Activated naive CD8-positive, alpha-beta T cell treated with anti-CD3 and anti-CD28 coated beads, Interleukin-2, amount 50 U/mL, for 24 hours (primary cell): ENCODE measurements around the gene GGN.
"Not testable (repeated sequence)": the region's sequence is repeated elsewhere in the genome, so short reads cannot be mapped to it uniquely, and the experiment has no call there.

ENCODE experiments used
- ATAC-seq: fragments of 150-1000 bp; cut with Tn5 transposase; one replicate; pipeline ENCODE4 v1.10.0; 2021
- DNase-seq: peaks from one replicate; pipeline ENCODE4 v3.0.0; 2021
- H3K27ac Mint-ChIP-seq: one replicate; pipeline ENCODE4 v1.8.0; 2021; ENCODE audit warnings: mild to moderate bottlenecking, mixed read lengths
- H3K27me3 Mint-ChIP-seq: one replicate; pipeline ENCODE4 v1.8.0; 2021; ENCODE audit warnings: mixed read lengths
- H3K36me3 Mint-ChIP-seq: one replicate; pipeline ENCODE4 v1.8.0; 2021; ENCODE audit warnings: low read depth, mixed read lengths
- H3K4me1 Mint-ChIP-seq: one replicate; pipeline ENCODE4 v1.8.0; 2021; ENCODE audit warnings: mixed read lengths
- H3K4me3 Mint-ChIP-seq: one replicate; pipeline ENCODE4 v1.8.0; 2021; ENCODE audit warnings: mild to moderate bottlenecking, moderate library complexity, mixed read lengths
- H3K9me3 Mint-ChIP-seq: one replicate; pipeline ENCODE4 v1.8.0; 2021; ENCODE audit warnings: mixed read lengths

The GGN gene

DNA sequence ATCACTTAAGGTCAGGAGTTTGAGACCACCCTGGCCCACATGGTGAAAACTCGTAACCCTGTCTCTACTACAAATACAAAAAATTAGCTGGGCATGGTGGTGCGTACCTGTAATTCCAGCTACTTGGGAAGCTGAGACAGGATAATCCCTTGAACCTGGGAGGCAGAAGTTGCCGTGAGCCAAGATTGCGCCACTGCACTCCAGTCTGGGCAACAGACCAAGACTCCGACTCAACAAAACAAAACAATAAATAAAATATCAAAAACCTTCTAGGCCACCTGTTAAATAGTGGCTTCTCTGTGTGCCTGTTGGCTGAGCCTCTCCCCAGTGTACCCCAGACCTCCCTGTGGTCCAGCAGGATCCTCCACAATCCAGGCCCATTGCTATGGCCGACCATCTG is 16.8 kb downstream of the GGN start:
- no peak overlapping the region for H3K4me3 Mint-ChIP-seq
- peaks cover 2% of the 10 kb centered on the region for H3K27me3 Mint-ChIP-seq
- peaks cover 13% of the 10 kb centered on the region for H3K36me3 Mint-ChIP-seq
- DNase-seq (no peak), ATAC-seq (no peak)
- peaks cover 16% of the 10 kb centered on the region for H3K4me1 Mint-ChIP-seq
- H3K9me3 Mint-ChIP-seq: no peaks in the 10 kb centered on the region
- no peak overlapping the region for H3K27ac Mint-ChIP-seq

DNA sequence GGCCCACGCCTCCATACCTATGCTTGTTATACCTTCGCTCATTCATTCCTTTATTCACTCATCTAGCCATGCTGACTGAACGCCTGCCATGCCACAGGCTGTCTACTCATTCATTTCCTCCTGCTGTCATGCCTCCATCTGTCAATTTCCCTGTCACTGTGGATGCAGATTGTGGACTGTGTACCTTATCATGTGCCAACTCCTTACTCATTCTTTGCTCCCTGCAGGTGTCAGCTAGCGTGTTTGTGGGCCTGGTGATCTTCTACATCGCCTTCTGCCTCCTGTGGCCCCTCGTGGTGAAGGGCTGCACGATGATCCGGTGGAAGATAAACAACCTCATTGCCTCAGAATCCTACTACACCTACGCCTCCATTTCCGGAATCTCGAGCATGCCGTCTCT is 17.5 kb downstream of the GGN start:
- no peak overlapping the region for H3K27ac Mint-ChIP-seq

DNA sequence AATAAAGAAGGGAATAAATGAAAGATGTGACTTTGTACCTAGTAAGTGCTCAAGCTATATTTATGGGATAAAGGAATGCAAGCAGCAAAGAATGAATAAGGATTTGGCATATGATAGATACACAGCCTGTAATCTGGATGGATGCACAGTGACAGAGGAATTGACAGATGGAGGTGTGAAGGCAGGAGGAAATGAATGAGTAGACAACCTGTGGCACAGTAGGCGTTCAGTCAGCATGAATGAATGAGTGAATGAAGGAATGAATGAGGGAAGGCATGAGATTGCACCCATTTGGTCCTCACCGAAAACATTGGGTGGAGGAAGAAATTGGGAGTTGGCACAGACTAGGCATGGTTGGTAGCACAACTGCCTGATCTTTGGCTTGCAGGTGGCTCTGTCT is 18.2 kb downstream of the GGN start:
- ATAC-seq (no peak), DNase-seq (no peak)
- Mint-ChIP-seq H3K4me1 (peaks cover 4% of the 10 kb centered on the region), H3K36me3 (peaks cover under 1% of the 10 kb centered on the region), H3K9me3 (no peaks in the 10 kb centered on the region), H3K27me3 (peaks cover 2% of the 10 kb centered on the region), H3K4me3 (no peak overlapping the region), H3K27ac (no peak overlapping the region)

More for the DNA sequence above, 17.5 kb downstream of the GGN start:
- ATAC-seq: no peak
- no peak overlapping the region for H3K4me3 Mint-ChIP-seq
- H3K4me1 Mint-ChIP-seq: peaks cover 9% of the 10 kb centered on the region
- no peaks in the 10 kb centered on the region for H3K9me3 Mint-ChIP-seq
- peaks cover 7% of the 10 kb centered on the region for H3K36me3 Mint-ChIP-seq
- no peak for DNase-seq
- peaks cover 2% of the 10 kb centered on the region for H3K27me3 Mint-ChIP-seq

DNA sequence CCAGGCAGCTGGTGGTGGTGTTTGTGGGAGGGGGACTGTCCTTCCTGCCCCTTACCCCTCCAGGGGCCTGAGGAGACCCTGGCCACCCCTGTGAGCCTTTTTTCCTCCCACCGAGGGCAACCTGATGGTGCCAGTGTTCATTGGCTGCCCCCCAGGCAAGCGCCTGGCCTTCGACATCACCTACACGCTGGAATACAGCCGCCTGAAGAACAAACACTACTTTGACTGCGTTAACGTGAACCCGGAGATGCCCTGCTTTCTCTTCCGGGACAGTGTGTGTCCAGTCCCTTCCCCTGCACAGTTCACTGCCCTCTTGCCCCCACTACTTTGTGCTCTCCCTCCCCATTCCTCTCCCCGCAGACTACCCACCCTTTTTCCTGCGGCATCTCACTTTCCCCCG is 20.8 kb downstream of the GGN start:
- ATAC-seq: no peak
- no peak for DNase-seq
- Mint-ChIP-seq H3K4me1 (peaks cover 6% of the 10 kb centered on the region), H3K9me3 (no peaks in the 10 kb centered on the region), H3K27me3 (peaks cover 7% of the 10 kb centered on the region), H3K36me3 (no peaks in the 10 kb centered on the region), H3K4me3 (no peak overlapping the region), H3K27ac (no peak overlapping the region)

DNA sequence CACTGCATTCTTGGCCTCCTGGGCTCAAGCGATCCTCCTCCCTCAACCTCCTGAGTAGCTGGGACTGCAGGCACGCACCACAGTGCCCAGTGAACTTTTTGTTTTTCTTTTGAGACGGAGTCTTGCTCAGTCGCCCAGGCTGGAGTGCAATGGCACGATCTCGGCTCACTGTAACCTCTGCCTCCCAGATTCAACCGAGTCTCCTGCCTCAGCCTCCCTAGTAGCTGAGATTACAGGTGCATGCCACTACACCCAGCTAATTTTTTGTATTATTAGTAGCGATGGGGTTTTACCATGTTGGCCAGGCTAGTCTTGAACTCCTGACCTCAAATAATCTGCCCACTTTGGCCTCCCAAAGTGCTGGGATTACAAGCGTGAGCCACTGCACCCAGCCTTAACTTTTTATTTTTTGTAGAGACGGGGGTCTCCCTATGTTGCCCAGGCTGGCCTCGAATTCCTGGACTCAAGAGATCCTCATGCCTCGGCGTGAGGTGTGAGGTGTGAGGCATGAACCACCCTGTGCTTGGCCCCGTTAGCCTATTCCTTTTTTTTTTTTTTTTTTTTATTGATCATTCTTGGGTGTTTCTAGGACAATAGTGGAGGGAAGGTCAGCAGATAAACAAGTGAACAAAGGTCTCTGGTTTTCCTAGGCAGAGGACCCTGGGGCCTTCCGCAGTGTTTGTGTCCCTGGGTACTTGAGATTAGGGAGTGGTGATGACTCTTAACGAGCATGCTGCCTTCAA is 24.7 kb downstream of the GGN start:
- H3K9me3 Mint-ChIP-seq, H3K27ac Mint-ChIP-seq, ATAC-seq: not testable (repeated sequence)

DNA sequence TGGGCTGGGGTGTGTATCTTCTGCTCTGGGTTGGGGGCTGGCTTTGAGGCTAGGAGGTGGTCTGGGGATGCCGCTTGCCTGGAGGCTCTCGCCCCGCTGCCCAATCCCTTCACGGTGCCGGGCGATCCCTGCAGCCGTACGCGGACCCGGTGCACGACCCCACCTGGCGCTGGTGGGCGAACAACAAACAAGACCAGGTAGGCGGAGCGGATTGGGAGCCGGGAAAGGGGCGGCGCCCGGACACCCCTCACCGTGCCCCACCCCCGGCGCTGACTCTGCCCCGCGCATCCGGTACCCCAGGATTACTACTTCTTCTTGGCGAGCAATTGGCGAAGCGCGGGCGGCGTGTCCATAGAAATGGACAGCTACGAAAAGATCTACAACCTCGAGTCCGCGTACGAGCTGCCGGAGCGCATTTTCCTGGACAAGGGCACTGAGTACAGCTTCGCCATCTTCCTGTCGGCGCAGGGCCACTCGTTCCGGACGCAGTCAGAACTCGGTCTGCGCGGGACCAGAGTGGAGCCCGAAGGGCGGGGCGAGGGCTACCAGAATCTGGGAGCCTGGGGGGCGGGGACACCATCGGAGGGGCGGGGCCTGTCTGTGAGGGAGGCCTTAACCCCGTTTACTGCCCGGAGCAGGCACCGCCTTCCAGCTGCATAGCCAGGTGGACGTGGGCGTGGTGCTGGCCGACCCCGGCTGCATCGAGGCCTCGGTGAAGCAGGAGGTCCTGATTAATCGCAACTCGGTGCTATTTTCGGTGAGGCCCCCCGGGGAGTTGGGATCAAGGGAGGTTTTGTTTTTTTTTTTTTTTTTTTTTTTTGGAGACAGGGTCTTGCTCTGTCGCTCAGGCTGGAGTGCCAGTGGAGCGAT is 25.5 kb downstream of the GGN start:
- peak overlapping the region; percentile 82 for H3K4me3 Mint-ChIP-seq
- no peaks in the 10 kb centered on the region for H3K9me3 Mint-ChIP-seq
- H3K27me3 Mint-ChIP-seq: peaks cover 30% of the 10 kb centered on the region
- H3K4me1 Mint-ChIP-seq: peaks cover 13% of the 10 kb centered on the region
- no peak overlapping the region for H3K27ac Mint-ChIP-seq
- DNase-seq (peak; percentile 83), ATAC-seq (peak; percentile 62)
- H3K36me3 Mint-ChIP-seq: no peaks in the 10 kb centered on the region

More for the DNA sequence above, 24.7 kb downstream of the GGN start:
- not testable (repeated sequence) for DNase-seq, H3K36me3 Mint-ChIP-seq
- Mint-ChIP-seq H3K4me3 (peak overlapping the region; percentile 14), H3K4me1 (peaks cover 13% of the 10 kb centered on the region), H3K27me3 (peaks cover 30% of the 10 kb centered on the region)

DNA sequence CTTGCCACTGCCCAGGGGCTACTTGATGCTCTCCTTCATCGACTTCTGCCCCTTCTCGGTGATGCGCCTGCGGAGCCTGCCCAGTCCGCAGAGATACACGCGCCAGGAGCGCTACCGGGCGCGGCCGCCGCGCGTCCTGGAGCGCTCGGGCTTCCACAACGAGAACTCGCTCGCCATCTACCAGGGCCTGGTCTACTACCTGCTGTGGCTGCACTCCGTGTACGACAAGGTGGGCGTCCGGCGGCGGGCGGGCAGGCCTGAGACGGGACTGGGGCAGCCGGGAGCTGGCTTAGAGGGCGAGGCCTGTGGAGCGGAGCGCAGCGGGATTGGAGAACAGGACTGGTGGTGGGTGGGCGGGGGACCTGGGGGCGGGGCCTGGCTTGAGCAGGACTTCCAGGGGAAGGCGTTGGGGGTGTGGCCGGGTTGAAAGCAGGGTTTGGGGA is 26.2 kb downstream of the GGN start:
- no peaks in the 10 kb centered on the region for H3K9me3 Mint-ChIP-seq
- peak overlapping the region; percentile 82 for H3K4me3 Mint-ChIP-seq
- DNase-seq: peak; percentile 72
- peaks cover 13% of the 10 kb centered on the region for H3K4me1 Mint-ChIP-seq
- H3K36me3 Mint-ChIP-seq: no peaks in the 10 kb centered on the region
- H3K27me3 Mint-ChIP-seq: peaks cover 30% of the 10 kb centered on the region
- H3K27ac Mint-ChIP-seq: no peak overlapping the region
- ATAC-seq: peak; percentile 72

DNA sequence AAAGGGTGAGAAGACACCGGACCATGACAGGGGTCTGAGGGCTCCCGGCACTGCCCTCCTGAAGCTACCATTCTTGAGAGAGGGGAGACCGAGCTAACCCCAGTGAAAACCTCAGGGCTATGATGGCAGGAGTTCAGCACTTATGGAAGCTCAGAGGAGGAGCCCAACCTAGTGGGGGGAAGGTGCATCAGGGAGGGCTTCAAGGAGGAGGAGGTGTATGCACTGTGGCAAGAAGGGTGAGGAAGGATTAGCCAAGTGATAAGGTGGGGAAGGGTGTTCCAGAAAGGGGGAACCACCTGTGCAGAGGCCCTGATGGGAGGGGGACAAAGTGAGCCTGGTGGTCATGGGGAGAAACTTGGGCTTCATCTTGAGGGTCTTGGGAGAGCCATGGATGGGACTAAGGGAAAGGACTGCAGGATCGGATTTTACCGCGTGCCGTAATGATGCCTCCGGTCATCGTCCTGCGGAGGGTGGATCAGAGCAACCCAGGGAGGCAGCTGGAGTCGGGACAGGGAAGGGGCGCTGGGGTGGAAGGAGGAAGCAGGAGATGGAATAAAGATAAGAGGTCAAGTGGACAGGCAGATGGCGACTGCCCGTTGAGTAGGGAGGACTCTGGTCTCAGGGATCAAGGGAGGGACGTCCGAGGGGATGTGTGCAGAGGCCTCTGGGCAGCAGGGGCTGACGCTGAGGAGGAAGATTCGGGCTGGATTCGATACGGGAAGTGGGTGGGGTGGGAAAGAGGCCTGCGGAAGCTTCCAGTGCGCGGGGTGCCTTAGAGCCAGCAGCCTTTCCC is 26.8 kb downstream of the GGN start:
- DNase-seq (no peak), ATAC-seq (no peak)
- H3K9me3 Mint-ChIP-seq: no peaks in the 10 kb centered on the region
- H3K27ac Mint-ChIP-seq: no peak overlapping the region
- no peaks in the 10 kb centered on the region for H3K36me3 Mint-ChIP-seq
- peak overlapping the region; percentile 36 for H3K4me3 Mint-ChIP-seq
- H3K4me1 Mint-ChIP-seq: peaks cover 13% of the 10 kb centered on the region
- H3K27me3 Mint-ChIP-seq: peaks cover 30% of the 10 kb centered on the region

DNA sequence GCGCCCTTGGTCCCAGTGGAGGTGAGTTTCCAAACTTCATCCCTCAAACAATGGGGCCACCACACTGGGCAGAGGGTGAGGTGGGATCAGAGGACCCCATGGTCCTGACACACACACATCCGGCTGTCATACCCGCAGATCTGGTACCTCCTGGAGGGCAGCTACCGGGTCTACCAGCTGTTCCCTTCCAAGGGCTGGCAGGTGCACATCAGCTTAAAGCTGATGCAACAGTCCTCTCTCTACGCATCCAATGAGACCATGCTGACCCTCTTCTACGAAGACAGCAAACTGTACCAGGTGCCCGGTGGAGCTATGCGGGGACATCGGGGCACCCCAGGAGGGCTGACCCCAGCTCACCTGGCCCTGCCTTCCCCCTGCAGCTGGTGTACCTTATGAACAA is 27.5 kb downstream of the GGN start:
- no peak for ATAC-seq
- Mint-ChIP-seq H3K36me3 (no peaks in the 10 kb centered on the region), H3K9me3 (no peaks in the 10 kb centered on the region), H3K27ac (no peak overlapping the region), H3K4me3 (no peak overlapping the region), H3K27me3 (peaks cover 30% of the 10 kb centered on the region), H3K4me1 (peaks cover 13% of the 10 kb centered on the region)
- DNase-seq: no peak

DNA sequence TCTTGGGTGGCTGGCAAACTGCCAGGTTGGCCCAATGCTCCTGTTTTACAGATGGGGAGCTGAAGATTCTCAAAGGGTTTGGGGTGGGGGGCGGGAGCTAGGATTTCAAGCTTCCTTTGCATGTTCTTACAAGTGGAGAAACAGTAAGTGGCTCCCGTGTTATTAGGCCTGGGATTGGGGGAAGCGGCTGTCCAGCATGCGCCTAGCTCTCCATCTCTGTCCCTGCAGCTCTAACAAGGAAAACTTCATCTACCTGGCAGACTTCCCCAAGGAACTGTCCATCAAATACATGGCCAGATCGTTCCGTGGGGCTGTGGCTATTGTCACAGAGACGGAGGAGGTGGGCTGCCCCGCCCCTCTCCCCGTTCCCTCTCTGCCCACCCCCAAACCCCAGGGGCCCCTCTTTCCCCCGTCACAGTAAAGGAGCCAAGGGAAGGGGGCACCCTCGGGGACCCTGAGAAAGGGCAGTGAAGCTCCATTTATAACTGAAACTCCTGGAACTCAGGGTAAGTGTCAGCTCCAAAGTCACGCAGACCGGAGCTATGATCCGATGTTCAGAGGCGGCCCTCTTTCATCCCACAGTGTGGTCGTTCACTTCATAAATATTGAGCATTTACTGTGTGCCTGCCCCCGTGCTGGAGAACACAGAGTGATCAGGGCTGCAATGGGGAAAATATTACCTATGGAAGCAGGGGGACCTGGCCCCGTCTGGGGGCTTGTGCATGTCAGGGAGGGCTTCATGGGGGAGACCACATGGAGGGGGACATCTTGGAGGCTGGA is 28.4 kb downstream of the GGN start:
- peaks cover 30% of the 10 kb centered on the region for H3K27me3 Mint-ChIP-seq
- DNase-seq (no peak), ATAC-seq (no peak)
- no peaks in the 10 kb centered on the region for H3K9me3 Mint-ChIP-seq
- H3K36me3 Mint-ChIP-seq: no peaks in the 10 kb centered on the region
- H3K4me3 Mint-ChIP-seq: no peak overlapping the region
- H3K4me1 Mint-ChIP-seq: peaks cover 13% of the 10 kb centered on the region
- H3K27ac Mint-ChIP-seq: no peak overlapping the region

DNA sequence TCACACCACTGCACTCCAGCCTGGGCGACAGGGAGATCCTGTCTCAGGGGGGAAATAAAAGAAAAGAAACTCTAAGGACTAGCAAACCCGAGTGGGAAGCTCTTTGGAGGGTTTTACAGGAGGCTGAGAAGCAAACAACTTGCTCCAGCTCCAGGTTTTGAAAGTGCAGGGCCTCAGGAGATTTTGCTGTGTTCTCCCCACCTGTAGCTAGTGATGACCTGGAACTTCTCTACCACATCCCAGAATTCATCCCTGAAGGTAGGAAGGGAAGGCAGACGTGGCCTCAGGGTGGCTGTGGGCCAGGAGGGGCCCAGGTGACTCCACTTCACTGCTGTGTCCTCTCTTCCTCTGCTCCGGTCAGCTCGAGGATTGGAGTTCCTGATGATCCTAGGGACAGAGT is 29.8 kb downstream of the GGN start:
- no peaks in the 10 kb centered on the region for H3K9me3 Mint-ChIP-seq
- no peak for DNase-seq
- no peaks in the 10 kb centered on the region for H3K36me3 Mint-ChIP-seq
- H3K4me3 Mint-ChIP-seq: no peak overlapping the region
- peaks cover 11% of the 10 kb centered on the region for H3K4me1 Mint-ChIP-seq
- peaks cover 25% of the 10 kb centered on the region for H3K27me3 Mint-ChIP-seq
- H3K27ac Mint-ChIP-seq: no peak overlapping the region
- ATAC-seq: no peak

DNA sequence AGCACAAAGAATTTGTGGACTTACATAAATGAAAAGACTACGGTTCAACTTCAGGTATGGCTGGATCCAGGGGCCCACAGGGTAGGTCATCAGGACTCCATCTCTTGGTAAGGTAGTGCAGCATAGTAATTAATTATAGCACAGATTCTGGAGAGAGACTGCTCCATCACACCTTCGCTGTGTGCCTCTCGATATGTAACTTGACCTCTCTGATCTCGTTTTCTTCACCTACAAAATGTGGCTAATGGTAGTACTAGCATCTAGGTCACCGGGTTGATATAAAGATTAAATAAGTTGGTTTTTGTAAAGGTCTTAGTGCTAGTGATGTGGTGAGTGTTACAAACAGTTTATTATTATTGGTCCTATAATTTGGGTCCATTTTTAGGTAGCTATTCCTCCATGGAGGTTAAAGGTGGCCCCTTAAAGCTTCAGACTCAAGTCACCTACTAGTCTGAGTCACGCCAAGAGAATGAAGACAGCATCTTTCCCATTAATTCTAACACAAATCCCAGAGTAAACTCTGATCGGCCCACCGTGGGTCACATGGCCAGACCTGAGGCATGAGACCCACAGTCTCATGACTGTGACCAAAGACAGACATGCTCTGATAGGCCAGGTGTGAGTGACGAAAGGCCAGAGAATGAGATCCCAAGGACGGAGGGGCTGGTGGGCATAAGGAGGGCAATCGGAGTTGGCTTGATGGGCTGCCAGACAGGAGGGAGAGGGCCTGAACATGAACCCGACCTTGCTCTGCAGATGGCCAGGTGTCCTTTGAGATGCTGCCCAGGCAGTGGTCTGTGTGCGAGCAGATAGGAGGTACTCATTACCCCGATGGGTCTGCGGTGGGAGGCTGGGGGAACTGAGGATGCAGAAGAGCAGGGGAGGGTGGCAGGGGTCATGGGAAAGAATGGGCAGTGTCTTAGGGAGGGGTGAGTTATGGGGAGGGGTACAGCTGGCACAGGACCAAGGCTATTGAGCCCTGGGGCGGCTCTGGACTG is 31.8 kb downstream of the GGN start:
- Mint-ChIP-seq H3K27me3 (peaks cover 18% of the 10 kb centered on the region), H3K4me3 (no peak overlapping the region), H3K4me1 (peaks cover 4% of the 10 kb centered on the region), H3K9me3 (no peaks in the 10 kb centered on the region), H3K27ac (no peak overlapping the region), H3K36me3 (no peaks in the 10 kb centered on the region)
- ATAC-seq: no peak
- no peak for DNase-seq

DNA sequence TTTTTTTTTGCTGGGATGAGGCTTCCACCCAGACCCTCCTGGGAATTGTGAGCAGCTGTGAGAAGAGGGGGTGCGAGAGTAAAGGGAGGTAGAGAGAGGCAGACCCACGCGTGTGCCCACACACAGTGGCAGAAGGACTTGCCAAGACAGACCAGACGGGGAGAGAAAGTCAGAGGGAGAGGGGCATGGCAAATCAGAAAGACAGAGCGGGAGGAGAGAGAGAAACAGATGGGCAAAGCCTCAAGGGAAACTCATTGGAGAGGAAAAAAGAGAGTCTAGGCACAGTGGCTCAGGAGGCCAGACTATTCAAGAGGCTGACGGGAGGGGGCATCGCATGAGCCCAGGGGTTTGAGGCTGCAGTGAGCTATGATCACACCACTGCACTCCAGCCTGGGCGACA is 35.2 kb downstream of the GGN start:
- ATAC-seq: no peak
- H3K4me3 Mint-ChIP-seq: no peak overlapping the region
- peaks cover 2% of the 10 kb centered on the region for H3K27me3 Mint-ChIP-seq
- DNase-seq: no peak
- peak overlapping the region; percentile 69 for H3K27ac Mint-ChIP-seq
- H3K4me1 Mint-ChIP-seq: no peaks in the 10 kb centered on the region
- H3K9me3 Mint-ChIP-seq: no peaks in the 10 kb centered on the region
- no peaks in the 10 kb centered on the region for H3K36me3 Mint-ChIP-seq
